ENCODE results near the gene RMND1. TPM values are rescaled to one million over a fixed set of nuclear protein-coding genes. Genes with fewer than 3 reads are reported as not detected.

Gene RMND1
- total and polyA plus RNA-seq, 2 of the 13 experiments (the other 11 are each of a cell fraction or from before 2014, with no cell fraction given): 34.0 to 72.5 TPM

- TF ChIP-seq TERF1 (CRISPR knock-in tag; IDR thresholded peaks at IDR 0.05) (no peak), BCL6 (CRISPR knock-in tag; IDR thresholded peaks at IDR 0.05) (no peak), JUNB (CRISPR knock-in tag; IDR thresholded peaks at IDR 0.05; ENCODE audit: borderline replicate concordance) (no peak), MAX (IDR thresholded peaks at IDR 0.05) (no peak), ZNF660 (CRISPR knock-in tag; IDR thresholded peaks at IDR 0.05; ENCODE audit: borderline replicate concordance, low read depth) (no peak), NR2F1 (CRISPR knock-in tag; IDR thresholded peaks at IDR 0.05) (0 out of 4 replicates have a peak, but pooled peaks of 1 of the 2 experiments have one; percentile 23), BRF2 (CRISPR knock-in tag; IDR thresholded peaks at IDR 0.05) (no peak), ZNF263 (CRISPR knock-in tag; IDR thresholded peaks at IDR 0.05) (no peak), SIX1 (CRISPR knock-in tag; IDR thresholded peaks at IDR 0.05; ENCODE audit: borderline replicate concordance) (no peak), MTA1 (CRISPR knock-in tag; IDR thresholded peaks at IDR 0.05; ENCODE audit: borderline replicate concordance) (no peak), ZFP1 (CRISPR knock-in tag; IDR thresholded peaks at IDR 0.05) (no peak), ZNF75D (CRISPR knock-in tag; IDR thresholded peaks at IDR 0.05; ENCODE audit: borderline replicate concordance) (no peak), HCFC1 (IDR thresholded peaks at IDR 0.05; ENCODE audit: low read depth, low read length) (no peak), PHF21A (CRISPR knock-in tag; IDR thresholded peaks at IDR 0.05) (peak; percentile 55; the same call in 1 of the 2 replicates), ZNF576 (CRISPR knock-in tag; IDR thresholded peaks at IDR 0.05) (no peak), ZIK1 (CRISPR knock-in tag; IDR thresholded peaks at IDR 0.05; ENCODE audit: borderline replicate concordance, low read depth) (no peak), PRPF4 (IDR thresholded peaks at IDR 0.05; ENCODE audit: low read depth, low read length, poor library complexity, severe bottlenecking) (no peak), ZNF326 (CRISPR knock-in tag; IDR thresholded peaks at IDR 0.05; ENCODE audit: borderline replicate concordance) (no peak), SYNCRIP (IDR thresholded peaks at IDR 0.05; ENCODE audit: insufficient read depth, low read depth, low read length) (no peak), BATF2 (CRISPR knock-in tag; IDR thresholded peaks at IDR 0.05) (no peak), SRF (IDR thresholded peaks at IDR 0.05; ENCODE audit: low read depth, low read length) (no peak)
- TF ChIP-seq, protein P1, sequence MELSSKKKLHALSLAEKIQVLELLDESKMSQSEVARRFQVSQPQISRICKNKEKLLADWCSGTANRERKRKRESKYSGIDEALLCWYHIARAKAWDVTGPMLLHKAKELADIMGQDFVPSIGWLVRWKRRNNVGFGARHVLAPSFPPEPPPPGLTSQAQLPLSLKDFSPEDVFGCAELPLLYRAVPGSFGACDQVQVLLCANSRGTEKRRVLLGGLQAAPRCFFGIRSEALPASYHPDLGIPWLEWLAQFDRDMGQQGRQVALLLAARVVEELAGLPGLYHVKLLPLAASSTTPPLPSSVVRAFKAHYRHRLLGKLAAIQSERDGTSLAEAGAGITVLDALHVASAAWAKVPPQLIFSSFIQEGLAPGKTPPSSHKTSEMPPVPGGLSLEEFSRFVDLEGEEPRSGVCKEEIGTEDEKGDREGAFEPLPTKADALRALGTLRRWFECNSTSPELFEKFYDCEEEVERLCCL (CRISPR knock-in tag; IDR thresholded peaks at IDR 0.05; ENCODE audit: borderline replicate concordance): no peak
These were observed 10.3 kb downstream of the RMND1 start (continued) for GRCh38 chr6:151441390-151442166.

Data from HepG2 (cell line).